Lung (tissue), 12 donors: ENCODE data around the gene AKAIN1. TPM values are rescaled to one million over a fixed set of nuclear protein-coding genes. Genes with fewer than 3 reads are reported as not detected.

Experiments used
- ATAC-seq: fragments of 200-7000 bp; cut with Tn5 transposase; one replicate; pipeline ENCODE4 v1.9.1; 2020; ENCODE audit warnings: moderate number of reproducible peaks; ENCODE audit not compliant: insufficient read depth, low FRiP score
- DNase-seq, 3 donors: peaks; one replicate each; pipeline ENCODE4 v3.0.0-alpha.2; 2013 to 2017
- H3K27ac ChIP-seq, 2 donors: one replicate each; pipeline ENCODE4 v1.5.1; 2013; ENCODE audit warnings: mild to moderate bottlenecking in 2 of 2, moderate library complexity in 2 of 2, control low read depth in 1 of 2, inconsistent platforms in 1 of 2, low read depth in 1 of 2, low read length in 1 of 2
- H3K27me3 ChIP-seq, 3 donors: one replicate each; pipeline ENCODE4 v1.5.1; 2013; ENCODE audit warnings: low read length in 2 of 3; ENCODE audit not compliant: control insufficient read depth in 3 of 3, insufficient read depth in 3 of 3
- H3K36me3 ChIP-seq, 4 donors: one replicate each; pipeline ENCODE4 v1.5.1; 2013; ENCODE audit warnings: low read length in 4 of 4, mild to moderate bottlenecking in 1 of 4, moderate library complexity in 1 of 4; ENCODE audit not compliant: control insufficient read depth in 4 of 4, insufficient read depth in 4 of 4
- H3K4me1 ChIP-seq, 5 donors: one replicate each; pipeline ENCODE4 v1.5.1; 2013; ENCODE audit warnings: low read length in 5 of 5, mild to moderate bottlenecking in 2 of 5, moderate library complexity in 1 of 5; ENCODE audit not compliant: control insufficient read depth in 5 of 5, insufficient read depth in 5 of 5
- H3K4me3 ChIP-seq: one replicate; pipeline ENCODE4 v1.5.1; 2013; ENCODE audit warnings: mild to moderate bottlenecking, control low read depth, moderate library complexity
- H3K9ac ChIP-seq, 2 donors: one replicate each; pipeline ENCODE4 v1.5.1; 2013; ENCODE audit warnings: low read length in 2 of 2, control low read depth in 1 of 2; ENCODE audit not compliant: insufficient read depth in 1 of 2
- H3K9me3 ChIP-seq, 4 donors: one replicate each; pipeline ENCODE4 v1.5.1; 2013; ENCODE audit warnings: low read length in 3 of 4, mild to moderate bottlenecking in 1 of 4, moderate library complexity in 1 of 4; ENCODE audit not compliant: control insufficient read depth in 4 of 4, insufficient read depth in 3 of 4
- WGBS, 2 donors: extraction: QIAGEN DNeasy Blood & Tissue Kit; methylation state at CpG; one replicate each; pipeline ENCODE4 v1.1.7; 2013; 5-methylcytosine and 5-hydroxymethylcytosine counted together
- polyA plus RNA-seq, 2 donors: library from polyadenylated mRNA; stranded (reverse); fragments of 200-250 nt; gene quantifications; one replicate each; pipeline ENCODE4 v1.2.1, GENCODE V29; 2013
- total RNA-seq, 2 donors: library from RNA; depleted of rRNA in 1 of 2; stranded (reverse); fragments of >200 nt in 1 of 2; gene quantifications; one replicate each; pipeline ENCODE4 v1.2.1, GENCODE V29; 2014 to 2021
- TF ChIP-seq, protein P1 (sequence below): IDR thresholded peaks from 2 replicates; pipeline ENCODE4 v1.5.1; 2012; ENCODE audit warnings: mild to moderate bottlenecking; ENCODE audit errors: control extremely low read depth, extremely low read depth
- donor health status: control.
- donor health status: control.
- donor health status: Bipolar disorder and iron deficiency.
- donor health status: healthy.
- donor health status: DM: yes; HTN: yes; CAD: no.

Gene AKAIN1
- total and polyA plus RNA-seq, 4 donors: not detected

DNA sequence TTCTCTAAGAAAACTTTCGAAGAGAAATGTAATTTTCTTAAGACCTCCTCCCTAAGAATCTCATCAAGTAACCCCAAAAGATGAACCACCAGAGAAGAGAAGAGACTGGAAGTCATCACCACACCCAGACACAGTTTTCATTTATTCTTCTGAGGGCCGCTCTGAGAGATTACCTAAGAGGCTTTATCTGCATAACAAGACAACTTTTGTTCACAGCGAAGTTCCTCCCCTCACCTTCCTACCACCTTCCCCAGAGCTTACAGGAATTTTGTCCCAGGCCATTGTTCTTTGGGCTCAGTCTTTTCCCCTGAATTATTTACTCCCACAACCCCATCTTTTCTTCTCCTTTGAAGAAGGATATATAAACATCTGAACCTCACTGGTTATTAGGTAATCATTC lies 92.8 kb downstream of the AKAIN1 start:
- WGBS, 2 donors: 65 to 66% methylated on average over 3 of the region's 3 CpGs
- H3K36me3 ChIP-seq: no peaks in the 10 kb centered on the region
- no peak overlapping the region for H3K9ac ChIP-seq
- TF ChIP-seq, protein P1, sequence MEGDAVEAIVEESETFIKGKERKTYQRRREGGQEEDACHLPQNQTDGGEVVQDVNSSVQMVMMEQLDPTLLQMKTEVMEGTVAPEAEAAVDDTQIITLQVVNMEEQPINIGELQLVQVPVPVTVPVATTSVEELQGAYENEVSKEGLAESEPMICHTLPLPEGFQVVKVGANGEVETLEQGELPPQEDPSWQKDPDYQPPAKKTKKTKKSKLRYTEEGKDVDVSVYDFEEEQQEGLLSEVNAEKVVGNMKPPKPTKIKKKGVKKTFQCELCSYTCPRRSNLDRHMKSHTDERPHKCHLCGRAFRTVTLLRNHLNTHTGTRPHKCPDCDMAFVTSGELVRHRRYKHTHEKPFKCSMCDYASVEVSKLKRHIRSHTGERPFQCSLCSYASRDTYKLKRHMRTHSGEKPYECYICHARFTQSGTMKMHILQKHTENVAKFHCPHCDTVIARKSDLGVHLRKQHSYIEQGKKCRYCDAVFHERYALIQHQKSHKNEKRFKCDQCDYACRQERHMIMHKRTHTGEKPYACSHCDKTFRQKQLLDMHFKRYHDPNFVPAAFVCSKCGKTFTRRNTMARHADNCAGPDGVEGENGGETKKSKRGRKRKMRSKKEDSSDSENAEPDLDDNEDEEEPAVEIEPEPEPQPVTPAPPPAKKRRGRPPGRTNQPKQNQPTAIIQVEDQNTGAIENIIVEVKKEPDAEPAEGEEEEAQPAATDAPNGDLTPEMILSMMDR: no peak
- DNase-seq (no peak), ATAC-seq (no peak)
- no peaks in the 10 kb centered on the region for H3K9me3 ChIP-seq
- H3K27me3 ChIP-seq: no peaks in the 10 kb centered on the region
- H3K4me3 ChIP-seq: no peak overlapping the region
- H3K4me1 ChIP-seq: no peaks in the 10 kb centered on the region
- H3K27ac ChIP-seq: no peak overlapping the region

DNA sequence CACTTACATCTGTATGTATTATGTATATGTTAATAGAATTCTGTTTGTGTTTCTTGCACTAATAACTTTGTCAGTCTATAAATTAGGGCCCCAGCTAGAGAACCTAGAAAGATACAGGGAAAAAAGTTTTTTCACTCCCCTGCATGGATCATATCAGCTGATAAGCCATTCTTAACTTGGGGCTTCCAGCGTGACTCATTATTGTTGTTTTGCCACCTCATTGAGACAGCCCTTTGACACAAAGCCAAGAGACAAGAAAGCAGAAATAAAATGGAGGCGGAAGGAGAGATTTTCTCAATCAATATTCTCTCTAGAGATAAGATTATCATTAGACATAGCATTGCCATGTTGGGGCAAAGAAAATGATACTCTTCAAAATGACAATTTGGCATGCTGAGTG lies 93.4 kb downstream of the AKAIN1 start:
- H3K36me3 ChIP-seq: no peaks in the 10 kb centered on the region
- WGBS, 2 donors: 46% methylated on average over 2 of the region's 2 CpGs

DNA sequence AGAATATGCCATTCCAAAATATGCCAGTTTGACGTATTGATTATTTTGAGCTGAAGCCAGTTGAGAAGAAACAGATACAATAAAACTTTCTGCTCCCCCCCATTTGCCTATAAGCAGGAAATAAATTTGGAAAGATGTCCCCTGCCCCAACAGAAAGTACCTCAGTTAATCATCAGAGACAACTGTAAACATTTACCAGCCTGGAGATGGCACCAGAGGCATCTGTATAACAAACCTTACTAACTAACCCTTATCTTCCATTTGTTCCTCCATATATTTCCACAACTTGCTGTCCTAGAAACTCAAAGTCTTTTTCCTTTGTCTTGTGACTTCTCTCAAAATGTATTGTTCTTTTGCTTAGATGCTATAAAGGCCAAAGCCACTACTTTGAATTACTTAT lies 93.8 kb downstream of the AKAIN1 start:
- TF ChIP-seq, protein P1: no peak
- H3K36me3 ChIP-seq: no peaks in the 10 kb centered on the region
- DNase-seq: peak in 1 of 3 donors; percentile 0
- no peaks in the 10 kb centered on the region for H3K27me3 ChIP-seq
- H3K27ac ChIP-seq: no peak overlapping the region
- 96 to 97% methylated on average over 1 of the region's 1 CpG for WGBS, 2 donors
- no peaks in the 10 kb centered on the region for H3K9me3 ChIP-seq
- no peak overlapping the region for H3K9ac ChIP-seq
- no peaks in the 10 kb centered on the region for H3K4me1 ChIP-seq
- no peak overlapping the region for H3K4me3 ChIP-seq
- ATAC-seq: no peak

More for the DNA sequence above, 93.4 kb downstream of the AKAIN1 start:
- Histone ChIP-seq H3K27ac (no peak overlapping the region), H3K4me3 (no peak overlapping the region), H3K9me3 (no peaks in the 10 kb centered on the region), H3K27me3 (no peaks in the 10 kb centered on the region), H3K9ac (no peak overlapping the region), H3K4me1 (no peaks in the 10 kb centered on the region)
- TF ChIP-seq, protein P1: no peak
- ATAC-seq (no peak), DNase-seq (peak in 2 of 3 donors; percentile 10 to 16)

DNA sequence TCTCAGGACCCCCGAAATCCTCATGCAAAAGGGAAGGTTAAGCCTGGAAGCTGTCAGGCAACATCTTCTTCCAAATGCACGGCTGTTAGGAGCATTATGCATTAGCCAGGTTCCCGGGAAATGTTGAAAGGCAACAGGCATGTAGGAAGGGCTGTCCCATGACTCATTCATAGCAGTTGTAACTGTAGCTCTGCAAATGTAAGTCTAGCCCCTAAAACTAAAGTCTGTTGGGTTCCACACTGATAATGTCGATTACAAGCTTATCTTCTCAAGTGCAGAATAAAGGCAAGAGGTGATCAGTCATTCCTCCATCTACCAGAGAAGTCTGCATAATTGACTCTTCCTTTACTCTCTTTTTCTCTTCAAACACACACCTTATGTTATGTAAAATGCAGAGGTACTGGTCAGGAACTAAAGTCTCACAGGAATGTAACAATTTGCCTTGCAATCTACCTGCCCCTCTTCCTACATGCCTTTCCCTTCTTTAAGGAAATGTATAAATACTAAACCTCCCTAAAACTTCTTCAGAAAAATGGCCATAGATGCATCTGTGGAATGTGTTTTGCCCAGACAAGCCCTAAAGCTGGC lies 99.8 kb downstream of the AKAIN1 start:
- ATAC-seq: no peak
- Histone ChIP-seq H3K27ac (no peak overlapping the region), H3K36me3 (no peaks in the 10 kb centered on the region), H3K9me3 (peaks cover 0 to 5% (median 0%) of the 10 kb centered on the region in 4 donors), H3K9ac (no peak overlapping the region), H3K27me3 (no peaks in the 10 kb centered on the region), H3K4me1 (no peaks in the 10 kb centered on the region), H3K4me3 (no peak overlapping the region)
- DNase-seq: no peak
- WGBS, 2 donors: 58 to 64% methylated on average over 4 of the region's 4 CpGs
- TF ChIP-seq, protein P1: no peak
